ENCODE measurements around the gene OOSP2. TPM values are rescaled to one million over a fixed set of nuclear protein-coding genes. Genes with fewer than 3 reads are reported as not detected.

OOSP2 gene
- total and polyA plus RNA-seq, 2 of the 4 experiments (the other 2 are of a cell fraction) = not detected

- CTCF ChIA-PET = no interaction called here
- BruUV-seq (replicated peaks) = no TSS peak
- Histone ChIP-seq H3K9me1 (ENCODE audit: insufficient read depth, low read length) (no peaks in the 10 kb centered on the region), H4K8ac (ENCODE audit: low read depth in 2 of 2, low read length in 2 of 2) (no peak overlapping the region), H3K18ac (ENCODE audit: low read depth, low read length) (no peak overlapping the region), H3K4me1 (ENCODE audit: control insufficient read depth, insufficient read depth, low read length) (no peaks in the 10 kb centered on the region), H2AFZ (replicated peaks; ENCODE audit: low read length, poor library complexity) (no peak overlapping the region), H2BK15ac (ENCODE audit: low read depth, low read length) (no peak overlapping the region), H3K9me3 (ENCODE audit: control insufficient read depth, insufficient read depth, low read length) (no peaks in the 10 kb centered on the region), H2BK20ac (ENCODE audit: low read depth, low read length) (no peak overlapping the region), H2BK120ac (ENCODE audit: low read depth, low read length) (no peak overlapping the region), H3K4me2 (ENCODE audit: low read depth, low read length) (no peak overlapping the region), H3K4ac (ENCODE audit: low read depth, low read length) (no peak overlapping the region), H3K14ac (replicated peaks; ENCODE audit: low read depth, low read length) (no peak overlapping the region), H3K9ac (ENCODE audit: low read depth, low read length) (no peak overlapping the region), H4K91ac (ENCODE audit: insufficient read depth, low read depth, low read length) (no peak overlapping the region), H3K36me3 (ENCODE audit: control insufficient read depth, insufficient read depth, low read length) (no peaks in the 10 kb centered on the region), H3K27me3 (ENCODE audit: control insufficient read depth, insufficient read depth, low read length) (no peaks in the 10 kb centered on the region), H2BK5ac (ENCODE audit: low read depth, low read length, poor library complexity, severe bottlenecking) (no peak overlapping the region), H2AK5ac (ENCODE audit: low read depth, low read length) (no peak overlapping the region), H3K27ac (ENCODE audit: insufficient read depth, low read length) (no peak overlapping the region), H3K23ac (ENCODE audit: low read depth, low read length) (no peak overlapping the region), H4K5ac (ENCODE audit: low read depth, low read length) (no peak overlapping the region), H4K20me1 (ENCODE audit: insufficient read depth, low read length) (no peaks in the 10 kb centered on the region), H3K79me1 (ENCODE audit: low read depth in 1 of 2, low read length in 2 of 2) (no peaks in the 10 kb centered on the region), H3K56ac (ENCODE audit: extremely low read depth, insufficient read depth, low read length) (no peak overlapping the region), H3K4me3 (ENCODE audit: insufficient read depth, low read depth, low read length) (no peak overlapping the region), H2AK9ac (replicated peaks; ENCODE audit: low read depth, low read length, poor library complexity) (no peak overlapping the region)
- ATAC-seq (ENCODE audit: low read depth) (no peak), DNase-seq (no peak)
- no peak for TF ChIP-seq POLR2A (IDR thresholded peaks at IDR 0.05; ENCODE audit: low read depth, low read length)
- TF ChIP-seq RCOR1 (IDR thresholded peaks at IDR 0.05; ENCODE audit: insufficient replicate concordance, low read length) = no peak
- no peak for TF ChIP-seq CTCF (conservative IDR thresholded peaks at IDR 0.05; ENCODE audit: low read depth, low read length)
- TF ChIP-seq BHLHE40 (IDR thresholded peaks at IDR 0.05; ENCODE audit: low read depth, low read length) = no peak
- TF ChIP-seq SMC3 (IDR thresholded peaks at IDR 0.05; ENCODE audit: low read depth, low read length) = no peak
- no peak for TF ChIP-seq FOS (IDR thresholded peaks at IDR 0.05; ENCODE audit: low read depth, low read length)
- no peak for TF ChIP-seq MXI1 (IDR thresholded peaks at IDR 0.05; ENCODE audit: borderline replicate concordance, low read depth, low read length)
- TF ChIP-seq CEBPB (IDR thresholded peaks at IDR 0.05; ENCODE audit: low read depth, low read length) = no peak
- TF ChIP-seq RFX5 (IDR thresholded peaks at IDR 0.05; ENCODE audit: low read depth, low read length) = no peak
- no peak for TF ChIP-seq NFE2L2 (IDR thresholded peaks at IDR 0.05; ENCODE audit: low read depth, low read length)
- TF ChIP-seq CHD1 (IDR thresholded peaks at IDR 0.05; ENCODE audit: low read depth, low read length) = no peak
- TF ChIP-seq ELK1 (IDR thresholded peaks at IDR 0.05; ENCODE audit: borderline replicate concordance, low read depth, low read length) = no peak
- TF ChIP-seq USF2 (IDR thresholded peaks at IDR 0.05; ENCODE audit: low read depth, low read length) = no peak
- TF ChIP-seq RAD21 (IDR thresholded peaks at IDR 0.05; ENCODE audit: low read length) = no peak
- no peak for TF ChIP-seq MAZ (IDR thresholded peaks at IDR 0.05; ENCODE audit: borderline replicate concordance, low read depth, low read length)
- TF ChIP-seq MAFK (IDR thresholded peaks at IDR 0.05; ENCODE audit: low read depth, low read length) = no peak
- intact Hi-C loops (cut with micrococcal nuclease) (no loop called here), in situ Hi-C loops (cut with MboI; ENCODE audit: low sequenced_read_pairs) (no loop called here), dilution Hi-C loops (cut with HindIII; ENCODE audit: low sequenced_read_pairs, unreplicated experiment) (no loop called here)
- POLR2A ChIA-PET (ENCODE audit: unreplicated experiment) = no interaction called here
- no CpG with 5 or more reads among the region's 1 CpG for WGBS, 2 experiments (ENCODE audit: extremely low coverage in 2 of 2, insufficient read length in 1 of 2)
Observed at GRCh38 chr11:60097189-60097588, 57.0 kb downstream of the OOSP2 start.
